ENCODE data around the gene NAV3. TPM values are rescaled to one million over a fixed set of nuclear protein-coding genes. Genes with fewer than 3 reads are reported as not detected.

Gene NAV3
- total RNA-seq, 2 donors from 2014 or later: not detected

GRCh38 chr12:77923882-77924281, 93.2 kb downstream of the NAV3 start:
- no peaks in the 10 kb centered on the region for H3K27me3 Mint-ChIP-seq
- no peaks in the 10 kb centered on the region for H3K4me1 Mint-ChIP-seq (ENCODE audit: low read depth in 2 of 2)
- no peak overlapping the region for H3K4me3 Mint-ChIP-seq
- ATAC-seq (no peak), DNase-seq (ENCODE audit: low spot score) (no peak)
- H3K36me3 Mint-ChIP-seq: no peaks in the 10 kb centered on the region
- no peak overlapping the region for H3K27ac Mint-ChIP-seq
- H3K9me3 Mint-ChIP-seq: no peaks in the 10 kb centered on the region

- H3K27me3 Mint-ChIP-seq: no peaks in the 10 kb centered on the region
- no peaks in the 10 kb centered on the region for H3K36me3 Mint-ChIP-seq
Measured at GRCh38 chr12:77924703-77925102, 94.0 kb downstream of the NAV3 start.

GRCh38 chr12:77925536-77926108, 94.9 kb downstream of the NAV3 start:
- ATAC-seq: no peak
- no peaks in the 10 kb centered on the region for H3K9me3 Mint-ChIP-seq
- no peaks in the 10 kb centered on the region for H3K4me1 Mint-ChIP-seq (ENCODE audit: low read depth in 2 of 2)
- H3K36me3 Mint-ChIP-seq: no peaks in the 10 kb centered on the region
- DNase-seq (ENCODE audit: low spot score): no peak
- no peak overlapping the region for H3K4me3 Mint-ChIP-seq
- no peaks in the 10 kb centered on the region for H3K27me3 Mint-ChIP-seq
- no peak overlapping the region for H3K27ac Mint-ChIP-seq

More at GRCh38 chr12:77924703-77925102, 94.0 kb downstream of the NAV3 start:
- Mint-ChIP-seq H3K9me3 (no peaks in the 10 kb centered on the region), H3K4me1 (ENCODE audit: low read depth in 2 of 2) (no peaks in the 10 kb centered on the region), H3K4me3 (no peak overlapping the region), H3K27ac (no peak overlapping the region)
- DNase-seq (ENCODE audit: low spot score) (no peak), ATAC-seq (no peak)

- ATAC-seq (no peak), DNase-seq (ENCODE audit: low spot score) (no peak)
- H3K9me3 Mint-ChIP-seq: peaks cover 1% of the 10 kb centered on the region
- no peak overlapping the region for H3K4me3 Mint-ChIP-seq
- no peaks in the 10 kb centered on the region for H3K27me3 Mint-ChIP-seq
- H3K27ac Mint-ChIP-seq: no peak overlapping the region
- H3K36me3 Mint-ChIP-seq: no peaks in the 10 kb centered on the region
- H3K4me1 Mint-ChIP-seq (ENCODE audit: low read depth in 2 of 2): no peaks in the 10 kb centered on the region
Measured at GRCh38 chr12:77928078-77928477, 97.4 kb downstream of the NAV3 start.

GRCh38 chr12:77932216-77932615, 101.5 kb downstream of the NAV3 start:
- H3K27ac Mint-ChIP-seq: no peak overlapping the region
- DNase-seq (ENCODE audit: low spot score) (no peak), ATAC-seq (no peak)
- H3K4me1 Mint-ChIP-seq (ENCODE audit: low read depth in 2 of 2): no peaks in the 10 kb centered on the region
- H3K4me3 Mint-ChIP-seq: no peak overlapping the region
- H3K27me3 Mint-ChIP-seq: no peaks in the 10 kb centered on the region
- peaks cover 15% of the 10 kb centered on the region for H3K9me3 Mint-ChIP-seq
- no peaks in the 10 kb centered on the region for H3K36me3 Mint-ChIP-seq

GRCh38 chr12:77938301-77938700, 107.6 kb downstream of the NAV3 start:
- Mint-ChIP-seq H3K9me3 (peaks cover 12% of the 10 kb centered on the region), H3K4me1 (ENCODE audit: low read depth in 2 of 2) (no peaks in the 10 kb centered on the region), H3K27ac (no peak overlapping the region), H3K36me3 (no peaks in the 10 kb centered on the region), H3K27me3 (no peaks in the 10 kb centered on the region), H3K4me3 (no peak overlapping the region)
- DNase-seq (ENCODE audit: low spot score): no peak
- no peak for ATAC-seq

- Mint-ChIP-seq H3K4me1 (ENCODE audit: low read depth in 2 of 2) (no peaks in the 10 kb centered on the region), H3K4me3 (no peak overlapping the region), H3K27ac (no peak overlapping the region), H3K27me3 (no peaks in the 10 kb centered on the region), H3K36me3 (no peaks in the 10 kb centered on the region), H3K9me3 (peaks cover 12% of the 10 kb centered on the region)
- no peak for DNase-seq (ENCODE audit: low spot score)
- ATAC-seq: no peak
Measured at GRCh38 chr12:77940011-77940423, 109.3 kb downstream of the NAV3 start.

- ATAC-seq (no peak), DNase-seq (ENCODE audit: low spot score) (no peak)
- no peaks in the 10 kb centered on the region for H3K27me3 Mint-ChIP-seq
- H3K36me3 Mint-ChIP-seq: no peaks in the 10 kb centered on the region
- peaks cover 11% of the 10 kb centered on the region for H3K9me3 Mint-ChIP-seq
- no peak overlapping the region for H3K4me3 Mint-ChIP-seq
- no peaks in the 10 kb centered on the region for H3K4me1 Mint-ChIP-seq (ENCODE audit: low read depth in 2 of 2)
- H3K27ac Mint-ChIP-seq: no peak overlapping the region
Measured at GRCh38 chr12:77940567-77940966, 109.9 kb downstream of the NAV3 start.

GRCh38 chr12:77941401-77941800, 110.7 kb downstream of the NAV3 start:
- Mint-ChIP-seq H3K36me3 (no peaks in the 10 kb centered on the region), H3K27ac (no peak overlapping the region), H3K4me1 (ENCODE audit: low read depth in 2 of 2) (no peaks in the 10 kb centered on the region), H3K4me3 (no peak overlapping the region), H3K27me3 (no peaks in the 10 kb centered on the region), H3K9me3 (peaks cover 8% of the 10 kb centered on the region)
- DNase-seq (ENCODE audit: low spot score) (no peak), ATAC-seq (no peak)

GRCh38 chr12:77943466-77943865, 112.8 kb downstream of the NAV3 start:
- DNase-seq (ENCODE audit: low spot score) (no peak), ATAC-seq (no peak)
- H3K9me3 Mint-ChIP-seq: peaks cover 8% of the 10 kb centered on the region
- H3K27ac Mint-ChIP-seq: no peak overlapping the region
- no peak overlapping the region for H3K4me3 Mint-ChIP-seq
- H3K36me3 Mint-ChIP-seq: no peaks in the 10 kb centered on the region
- no peaks in the 10 kb centered on the region for H3K4me1 Mint-ChIP-seq (ENCODE audit: low read depth in 2 of 2)
- no peaks in the 10 kb centered on the region for H3K27me3 Mint-ChIP-seq

GRCh38 chr12:77946541-77947061, 115.9 kb downstream of the NAV3 start:
- Mint-ChIP-seq H3K27me3 (no peaks in the 10 kb centered on the region), H3K4me3 (no peak overlapping the region), H3K9me3 (peaks cover 8% of the 10 kb centered on the region), H3K27ac (no peak overlapping the region), H3K36me3 (no peaks in the 10 kb centered on the region), H3K4me1 (ENCODE audit: low read depth in 2 of 2) (no peaks in the 10 kb centered on the region)
- no peak for DNase-seq (ENCODE audit: low spot score)
- ATAC-seq: no peak

- no peak for DNase-seq (ENCODE audit: low spot score)
- Mint-ChIP-seq H3K27ac (no peak overlapping the region), H3K4me3 (no peak overlapping the region), H3K36me3 (no peaks in the 10 kb centered on the region), H3K27me3 (no peaks in the 10 kb centered on the region), H3K9me3 (peaks cover 10% of the 10 kb centered on the region), H3K4me1 (ENCODE audit: low read depth in 2 of 2) (no peaks in the 10 kb centered on the region)
- no peak for ATAC-seq
Measured at GRCh38 chr12:77947330-77947729, 116.6 kb downstream of the NAV3 start.

- Mint-ChIP-seq H3K9me3 (peaks cover 11% of the 10 kb centered on the region), H3K36me3 (no peaks in the 10 kb centered on the region), H3K27ac (no peak overlapping the region), H3K4me1 (ENCODE audit: low read depth in 2 of 2) (no peaks in the 10 kb centered on the region), H3K27me3 (no peaks in the 10 kb centered on the region), H3K4me3 (no peak overlapping the region)
- ATAC-seq (no peak), DNase-seq (ENCODE audit: low spot score) (no peak)
Measured at GRCh38 chr12:77947746-77948145, 117.1 kb downstream of the NAV3 start.

- Mint-ChIP-seq H3K27ac (no peak overlapping the region), H3K4me1 (ENCODE audit: low read depth in 2 of 2) (no peaks in the 10 kb centered on the region), H3K4me3 (no peak overlapping the region)
Measured at GRCh38 chr12:77949943-77950342, 119.2 kb downstream of the NAV3 start.

More at GRCh38 chr12:77949943-77950342, 119.2 kb downstream of the NAV3 start:
- no peaks in the 10 kb centered on the region for H3K27me3 Mint-ChIP-seq
- H3K36me3 Mint-ChIP-seq: no peaks in the 10 kb centered on the region
- ATAC-seq (no peak), DNase-seq (ENCODE audit: low spot score) (no peak)
- peaks cover 15% of the 10 kb centered on the region for H3K9me3 Mint-ChIP-seq

Data from natural killer cell treated with Interleukin-12 subunit alpha and Interleukin-12 subunit beta and Interleukin-15 and Interleukin-18, amount 100 ng/mL, for 72 hours (primary cell).